ENCODE measurements around the gene ZNF189.

DNA sequence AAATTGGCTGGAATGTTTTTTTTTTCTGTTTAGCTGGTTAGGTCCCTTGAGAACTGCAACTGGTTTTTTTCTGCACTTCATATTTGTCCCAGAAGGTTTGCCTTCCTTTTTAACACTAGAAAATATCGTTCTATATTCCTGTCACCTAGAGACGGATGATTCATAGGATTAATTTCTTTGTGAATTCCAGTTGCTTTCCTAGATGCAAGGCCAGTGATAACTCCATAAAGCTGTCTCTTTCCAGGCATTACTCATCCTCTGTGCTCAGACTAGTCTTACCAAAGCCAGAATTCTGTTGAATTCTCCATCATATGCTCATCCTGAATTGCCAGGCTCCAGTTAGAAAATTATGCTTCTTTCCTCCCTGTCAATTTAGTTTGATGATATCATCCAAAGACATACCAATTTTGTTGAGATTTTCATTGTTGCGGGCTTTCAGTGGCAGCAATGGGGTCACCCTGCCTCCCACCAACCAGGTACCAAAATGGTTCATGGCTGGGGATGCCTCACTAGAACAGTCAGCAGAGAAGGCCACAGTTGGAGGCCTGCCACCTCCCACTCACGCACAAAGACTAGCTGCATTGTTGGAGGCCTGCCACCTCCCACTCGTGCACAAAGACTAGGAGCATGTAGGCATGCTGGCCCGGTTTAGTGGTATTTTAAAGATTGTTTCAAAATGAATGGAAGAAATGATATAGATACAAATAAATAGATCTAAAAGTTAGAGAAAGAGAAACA, 22.4 kb upstream of the ZNF189 start:
- no peak for TF ChIP-seq CTCF (IDR thresholded peaks at IDR 0.05; ENCODE audit: low read depth, low read length, poor library complexity, severe bottlenecking)
- TF ChIP-seq EZH2phosphoT487 (IDR thresholded peaks at IDR 0.05; ENCODE audit: borderline replicate concordance, low read length), result no peak

Data from DOHH2 (cell line).